Fibroblast of lung (primary cell): ENCODE data around the gene DENND4B. TPM values are rescaled to one million over a fixed set of nuclear protein-coding genes. Genes with fewer than 3 reads are reported as not detected.
A peak's percentile ranks its signal among the peaks of the same experiment; 100 is the strongest.

Source experiments
- DNase-seq, 2 donors: peaks; one replicate each; pipeline versions ENCODE4 v3.0.0 to v3.0.0-alpha.2; 2010; ENCODE audit warnings: low read depth in 2 of 2
- H2AFZ ChIP-seq: 2 replicates; pipeline ENCODE4 v1.5.1; 2012; ENCODE audit warnings: low read length, control low read depth, inconsistent platforms
- H3K27ac ChIP-seq: 2 replicates; pipeline ENCODE4 v1.5.1; 2011; ENCODE audit warnings: low read length, control low read depth; ENCODE audit not compliant: insufficient read depth
- H3K27me3 ChIP-seq: 2 replicates; pipeline ENCODE4 v1.5.1; 2011; ENCODE audit warnings: mild to moderate bottlenecking, low read length; ENCODE audit not compliant: control insufficient read depth, insufficient read depth
- H3K36me3 ChIP-seq: 2 replicates; pipeline ENCODE4 v1.5.1; 2011; ENCODE audit warnings: low read length; ENCODE audit not compliant: control insufficient read depth, insufficient read depth
- H3K4me1 ChIP-seq: 2 replicates; pipeline ENCODE4 v1.5.1; 2011; ENCODE audit warnings: low read length; ENCODE audit not compliant: control insufficient read depth, insufficient read depth; ENCODE audit errors: extremely low read depth
- H3K4me2 ChIP-seq: 2 replicates; pipeline ENCODE4 v1.5.1; 2011; ENCODE audit warnings: low read length, control low read depth; ENCODE audit not compliant: insufficient read depth; ENCODE audit errors: extremely low read depth
- H3K4me3 ChIP-seq, 4 experiments: fragments of 200-600 bp in 1 of 4; sonication (generic) in 1 of 4; replicated peaks in 1 of 4; 2 replicates each; pipeline ENCODE4 v1.5.1; 2011 to 2016; ENCODE audit warnings: low read length in 4 of 4, low read depth in 3 of 4, mild to moderate bottlenecking in 3 of 4, control low read depth in 2 of 4, inconsistent platforms in 1 of 4, mixed read lengths in 1 of 4; ENCODE audit not compliant: insufficient read depth in 1 of 4; ENCODE audit errors: control extremely low read depth in 1 of 4
- H3K79me2 ChIP-seq: 2 replicates; pipeline ENCODE4 v1.5.1; 2012; ENCODE audit warnings: mild to moderate bottlenecking, low read length, inconsistent platforms; ENCODE audit not compliant: control insufficient read depth, insufficient read depth
- H3K9ac ChIP-seq: 2 replicates; pipeline ENCODE4 v1.5.1; 2011; ENCODE audit warnings: mild to moderate bottlenecking, low read length, control low read depth; ENCODE audit not compliant: insufficient read depth
- H3K9me3 ChIP-seq: 2 replicates; pipeline ENCODE4 v1.5.1; 2012; ENCODE audit warnings: low read depth, low read length; ENCODE audit not compliant: control insufficient read depth, insufficient read depth
- H4K20me1 ChIP-seq: 2 replicates; pipeline ENCODE4 v1.5.1; 2011; ENCODE audit warnings: low read length; ENCODE audit not compliant: control insufficient read depth, insufficient read depth; ENCODE audit errors: extremely low read depth
- EZH2 ChIP-seq: IDR thresholded peaks from 2 replicates; pipeline ENCODE4 v1.5.1; 2012; ENCODE audit warnings: low read length, control low read depth, mild to moderate bottlenecking; ENCODE audit errors: missing control alignments
- polyA plus RNA-seq, 2 donors: library from polyadenylated mRNA; depleted of rRNA in 1 of 2; stranded (reverse) in 1 of 2; unstranded in 1 of 2; fragments of >200 nt; gene quantifications; 2 replicates each; pipeline ENCODE4 v1.2.1, GENCODE V29; 2011 to 2012; ENCODE audit warnings: missing spikeins in 1 of 2
- total RNA-seq: library from RNA; depleted of rRNA; stranded (reverse); fragments of >200 nt; gene quantifications from 2 replicates; pipeline ENCODE4 v1.2.1, GENCODE V29; 2014
- TF ChIP-seq, protein P1 (sequence below), 2 donors: IDR thresholded peaks in 1 of 2; conservative IDR thresholded peaks in 1 of 2; 1 replicate in 1 of 2; 2 replicates in 1 of 2; pipeline ENCODE4 v1.5.1; 2011 to 2012; ENCODE audit warnings: low read length in 2 of 2, control low read depth in 1 of 2, inconsistent platforms in 1 of 2, low read depth in 1 of 2, mild to moderate bottlenecking in 1 of 2

The DENND4B gene
- total and polyA plus RNA-seq, 2 donors (not counting 1 experiment from before 2014, with no cell fraction given) = 9.1 to 17.7 TPM

DNA sequence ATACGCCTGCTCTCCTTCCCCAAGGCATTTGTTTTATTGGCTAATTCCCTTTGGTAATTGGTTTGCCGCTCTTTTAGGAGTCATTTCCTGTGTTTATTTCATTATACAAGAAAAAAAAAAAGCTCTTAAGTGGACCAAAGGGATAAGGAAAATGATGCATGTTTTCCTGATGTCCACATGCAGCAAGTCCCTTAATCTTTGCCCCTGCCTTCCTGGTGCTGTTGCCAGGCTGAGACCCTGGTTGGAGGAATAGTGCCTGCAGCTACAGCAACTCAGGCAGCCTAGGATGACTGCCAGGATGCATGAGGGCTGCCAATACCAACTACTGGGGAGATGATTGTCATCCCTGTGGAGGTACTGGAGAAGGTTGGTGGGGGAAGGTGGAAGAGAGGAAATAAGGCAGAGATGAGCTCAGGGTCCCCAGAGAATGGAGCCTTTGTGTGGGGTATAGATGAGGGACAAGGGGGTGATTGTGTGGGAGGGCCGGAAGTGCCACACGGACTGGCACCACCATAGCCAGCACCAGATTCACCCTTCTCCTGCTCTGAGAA lies 17.7 kb downstream of the DENND4B start:
- peaks cover 8% of the 10 kb centered on the region for H3K4me1 ChIP-seq
- no peak overlapping the region for H2AFZ ChIP-seq
- DNase-seq = peak; percentile 31 to 40
- no peak overlapping the region for H3K27ac ChIP-seq
- TF ChIP-seq, protein P1, sequence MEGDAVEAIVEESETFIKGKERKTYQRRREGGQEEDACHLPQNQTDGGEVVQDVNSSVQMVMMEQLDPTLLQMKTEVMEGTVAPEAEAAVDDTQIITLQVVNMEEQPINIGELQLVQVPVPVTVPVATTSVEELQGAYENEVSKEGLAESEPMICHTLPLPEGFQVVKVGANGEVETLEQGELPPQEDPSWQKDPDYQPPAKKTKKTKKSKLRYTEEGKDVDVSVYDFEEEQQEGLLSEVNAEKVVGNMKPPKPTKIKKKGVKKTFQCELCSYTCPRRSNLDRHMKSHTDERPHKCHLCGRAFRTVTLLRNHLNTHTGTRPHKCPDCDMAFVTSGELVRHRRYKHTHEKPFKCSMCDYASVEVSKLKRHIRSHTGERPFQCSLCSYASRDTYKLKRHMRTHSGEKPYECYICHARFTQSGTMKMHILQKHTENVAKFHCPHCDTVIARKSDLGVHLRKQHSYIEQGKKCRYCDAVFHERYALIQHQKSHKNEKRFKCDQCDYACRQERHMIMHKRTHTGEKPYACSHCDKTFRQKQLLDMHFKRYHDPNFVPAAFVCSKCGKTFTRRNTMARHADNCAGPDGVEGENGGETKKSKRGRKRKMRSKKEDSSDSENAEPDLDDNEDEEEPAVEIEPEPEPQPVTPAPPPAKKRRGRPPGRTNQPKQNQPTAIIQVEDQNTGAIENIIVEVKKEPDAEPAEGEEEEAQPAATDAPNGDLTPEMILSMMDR (conservative IDR thresholded peaks at IDR 0.05 in 1 of 2, IDR thresholded peaks at IDR 0.05 in 1 of 2; ENCODE audit: low read depth in 1 of 2, low read length in 2 of 2) = no peak
- TF ChIP-seq EZH2 = no peak
- H3K36me3 ChIP-seq = peaks cover 8% of the 10 kb centered on the region
- no peak overlapping the region for H3K4me3 ChIP-seq
- H3K79me2 ChIP-seq = no peaks in the 10 kb centered on the region
- no peak overlapping the region for H3K9ac ChIP-seq
- no peaks in the 10 kb centered on the region for H4K20me1 ChIP-seq
- H3K27me3 ChIP-seq = no peaks in the 10 kb centered on the region
- peak overlapping the region; percentile 17 for H3K4me2 ChIP-seq
- H3K9me3 ChIP-seq = no peaks in the 10 kb centered on the region

DNA sequence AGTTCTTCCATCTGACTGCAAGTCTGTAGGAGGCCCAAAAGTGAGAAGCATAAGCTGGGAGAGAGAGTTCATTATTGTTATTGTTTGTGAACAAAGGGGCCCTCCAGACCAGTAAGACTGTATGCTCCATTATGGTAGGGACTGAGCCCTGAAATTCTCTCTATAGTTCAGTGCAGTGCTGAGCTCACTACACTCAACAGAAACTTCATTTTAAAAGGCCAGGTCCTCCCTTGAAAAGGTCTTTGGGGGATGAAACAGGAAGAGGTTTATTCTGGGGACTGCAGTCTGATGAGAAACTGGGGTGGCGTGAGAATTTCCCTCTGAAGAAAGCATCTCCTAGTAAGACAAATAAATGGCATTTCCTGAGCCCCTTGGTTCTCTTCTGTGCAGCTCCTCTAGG lies 18.3 kb downstream of the DENND4B start:
- no peak overlapping the region for H2AFZ ChIP-seq
- H3K27ac ChIP-seq = no peak overlapping the region
- H3K4me2 ChIP-seq = no peak overlapping the region
- no peaks in the 10 kb centered on the region for H3K79me2 ChIP-seq
- no peaks in the 10 kb centered on the region for H3K9me3 ChIP-seq
- no peak overlapping the region for H3K9ac ChIP-seq
- no peak for DNase-seq
- peaks cover 12% of the 10 kb centered on the region for H3K4me1 ChIP-seq
- TF ChIP-seq, protein P1 (conservative IDR thresholded peaks at IDR 0.05 in 1 of 2, IDR thresholded peaks at IDR 0.05 in 1 of 2; ENCODE audit: low read depth in 1 of 2, low read length in 2 of 2) = no peak
- TF ChIP-seq EZH2 = no peak
- H3K27me3 ChIP-seq = no peaks in the 10 kb centered on the region
- H3K36me3 ChIP-seq = peaks cover 8% of the 10 kb centered on the region
- no peak overlapping the region for H3K4me3 ChIP-seq
- H4K20me1 ChIP-seq = no peaks in the 10 kb centered on the region

DNA sequence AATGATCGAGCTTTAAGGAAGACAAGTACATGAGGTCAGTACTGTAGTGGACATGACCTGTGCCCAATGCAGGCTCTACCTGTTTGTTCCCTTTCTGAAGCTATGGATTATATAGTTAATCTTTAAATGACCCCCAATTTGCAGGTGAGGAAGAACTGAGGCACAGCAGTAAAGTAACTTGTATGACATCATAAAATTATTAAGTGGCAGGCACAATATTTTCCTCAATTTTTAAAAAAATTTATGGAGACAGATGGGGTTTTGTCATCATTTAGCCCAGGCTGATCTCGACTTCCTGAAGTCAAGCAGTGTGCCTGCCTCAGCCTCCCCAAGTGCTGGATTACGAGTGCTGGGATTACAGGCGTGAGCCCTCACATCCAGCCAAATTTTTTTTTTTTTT lies 20.1 kb downstream of the DENND4B start:
- H2AFZ ChIP-seq = no peak overlapping the region
- H3K27me3 ChIP-seq = no peaks in the 10 kb centered on the region
- no peak overlapping the region for H3K27ac ChIP-seq
- no peak for DNase-seq
- peaks cover 6% of the 10 kb centered on the region for H3K79me2 ChIP-seq
- no peak overlapping the region for H3K9ac ChIP-seq
- no peaks in the 10 kb centered on the region for H4K20me1 ChIP-seq
- peaks cover 4% of the 10 kb centered on the region for H3K36me3 ChIP-seq
- no peaks in the 10 kb centered on the region for H3K9me3 ChIP-seq
- H3K4me1 ChIP-seq = peaks cover 12% of the 10 kb centered on the region
- no peak overlapping the region for H3K4me2 ChIP-seq
- no peak overlapping the region for H3K4me3 ChIP-seq
- TF ChIP-seq, protein P1 (conservative IDR thresholded peaks at IDR 0.05 in 1 of 2, IDR thresholded peaks at IDR 0.05 in 1 of 2; ENCODE audit: low read depth in 1 of 2, low read length in 2 of 2) = no peak
- TF ChIP-seq EZH2 = no peak
